Measurements from ENCODE around the gene KCNMB3.

DNA sequence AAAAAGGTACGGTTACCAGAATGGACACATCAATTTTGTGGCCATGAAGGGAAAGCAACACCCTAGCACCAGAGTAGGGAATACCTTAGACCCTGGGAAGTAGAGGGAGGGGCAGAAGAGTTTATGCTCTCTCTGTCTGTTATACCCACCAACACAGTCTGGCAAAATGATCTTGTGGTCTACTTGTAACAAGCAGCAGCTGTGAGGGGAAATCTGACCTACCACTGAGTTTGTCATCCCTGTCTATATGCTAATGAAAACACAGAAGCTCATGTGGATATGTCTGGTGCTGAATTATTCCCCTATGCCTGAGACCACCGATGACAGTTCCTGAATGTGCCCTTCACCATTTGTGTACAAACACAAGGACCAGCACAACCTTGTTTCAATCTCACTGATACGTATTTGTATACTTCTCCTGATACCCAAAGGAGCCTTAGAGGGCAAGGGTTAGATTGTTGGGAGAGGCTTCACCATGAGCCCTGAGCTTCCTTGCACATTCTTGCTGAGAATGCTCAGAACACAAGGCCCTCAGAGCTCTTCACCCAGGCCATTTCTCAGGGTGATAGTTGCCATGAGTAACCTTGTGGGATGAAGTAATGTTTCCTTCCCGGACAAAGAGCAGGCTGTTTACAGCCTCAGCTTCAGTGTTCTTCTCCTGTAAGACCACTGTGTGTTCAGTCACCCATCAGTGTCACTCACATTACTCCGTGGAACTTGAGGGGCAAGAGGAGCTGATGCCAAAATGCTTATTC is 47.2 kb upstream of the KCNMB3 start:
- TF ChIP-seq EZH2phosphoT487 (IDR thresholded peaks at IDR 0.05; ENCODE audit: low read length) = no peak
- TF ChIP-seq, protein P1, sequence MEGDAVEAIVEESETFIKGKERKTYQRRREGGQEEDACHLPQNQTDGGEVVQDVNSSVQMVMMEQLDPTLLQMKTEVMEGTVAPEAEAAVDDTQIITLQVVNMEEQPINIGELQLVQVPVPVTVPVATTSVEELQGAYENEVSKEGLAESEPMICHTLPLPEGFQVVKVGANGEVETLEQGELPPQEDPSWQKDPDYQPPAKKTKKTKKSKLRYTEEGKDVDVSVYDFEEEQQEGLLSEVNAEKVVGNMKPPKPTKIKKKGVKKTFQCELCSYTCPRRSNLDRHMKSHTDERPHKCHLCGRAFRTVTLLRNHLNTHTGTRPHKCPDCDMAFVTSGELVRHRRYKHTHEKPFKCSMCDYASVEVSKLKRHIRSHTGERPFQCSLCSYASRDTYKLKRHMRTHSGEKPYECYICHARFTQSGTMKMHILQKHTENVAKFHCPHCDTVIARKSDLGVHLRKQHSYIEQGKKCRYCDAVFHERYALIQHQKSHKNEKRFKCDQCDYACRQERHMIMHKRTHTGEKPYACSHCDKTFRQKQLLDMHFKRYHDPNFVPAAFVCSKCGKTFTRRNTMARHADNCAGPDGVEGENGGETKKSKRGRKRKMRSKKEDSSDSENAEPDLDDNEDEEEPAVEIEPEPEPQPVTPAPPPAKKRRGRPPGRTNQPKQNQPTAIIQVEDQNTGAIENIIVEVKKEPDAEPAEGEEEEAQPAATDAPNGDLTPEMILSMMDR (IDR thresholded peaks at IDR 0.05; ENCODE audit: low read length) = no peak
